Activated CD4-positive, alpha-beta T cell treated with anti-CD3 and anti-CD28 coated beads for 36 hours (primary cell): ENCODE measurements around the gene CAMK1D. TPM values are rescaled to one million over a fixed set of nuclear protein-coding genes. Genes with fewer than 3 reads are reported as not detected.

Experiments used
- ATAC-seq: fragments of 200-7000 bp; cut with Tn5 transposase; one replicate; pipeline ENCODE4 v1.10.0; 2021; ENCODE audit warnings: mild to moderate bottlenecking, moderate library complexity
- CTCF ChIA-PET: fragments of 350-600 bp; sonication (Branson Sonifier 250); formaldehyde crosslinking; loops from one replicate; lab custom pipeline; 2021; ENCODE audit warnings: antibody characterized with exemption; lab: Charles Lee
- POLR2A ChIA-PET: fragments of 350-600 bp; sonication (Branson Sonifier 250); formaldehyde crosslinking; loops from one replicate; lab custom pipeline; 2021; ENCODE audit warnings: antibody characterized with exemption, inconsistent platforms; lab: Charles Lee
- DNase-seq: peaks from one replicate; pipeline ENCODE4 v3.0.0-alpha.2; 2020
- H3K27ac Mint-ChIP-seq: one replicate; pipeline ENCODE4 v1.8.0; 2021; ENCODE audit warnings: mixed read lengths
- H3K27me3 Mint-ChIP-seq: one replicate; pipeline ENCODE4 v1.8.0; 2021; ENCODE audit warnings: mixed read lengths
- H3K36me3 Mint-ChIP-seq: one replicate; pipeline ENCODE4 v1.8.0; 2021; ENCODE audit warnings: low read depth, mixed read lengths
- H3K4me1 Mint-ChIP-seq: one replicate; pipeline ENCODE4 v1.8.0; 2021; ENCODE audit warnings: mixed read lengths
- H3K4me3 Mint-ChIP-seq: one replicate; pipeline ENCODE4 v1.8.0; 2021; ENCODE audit warnings: mild to moderate bottlenecking, moderate library complexity, mixed read lengths
- H3K9me3 Mint-ChIP-seq: one replicate; pipeline ENCODE4 v1.8.0; 2021; ENCODE audit warnings: low read depth, mixed read lengths
- intact Hi-C, 2 experiments: fragments of 100-400 bp; cut with DNase I in 1 of 2; cut with micrococcal nuclease in 1 of 2; formaldehyde crosslinking; loops; one replicate each; pipeline versions ENCODE4 v1.14.2 to v1.15.1; 2022 to 2024; cut with DNase I, micrococcal nuclease
- total RNA-seq, 2 experiments: library from RNA; stranded (reverse); gene quantifications; one replicate each; pipeline ENCODE4 v1.2.3, GENCODE V29; 2021

The CAMK1D gene
- total RNA-seq, 2 experiments from 2014 or later = 16.0 to 16.3 TPM

DNA sequence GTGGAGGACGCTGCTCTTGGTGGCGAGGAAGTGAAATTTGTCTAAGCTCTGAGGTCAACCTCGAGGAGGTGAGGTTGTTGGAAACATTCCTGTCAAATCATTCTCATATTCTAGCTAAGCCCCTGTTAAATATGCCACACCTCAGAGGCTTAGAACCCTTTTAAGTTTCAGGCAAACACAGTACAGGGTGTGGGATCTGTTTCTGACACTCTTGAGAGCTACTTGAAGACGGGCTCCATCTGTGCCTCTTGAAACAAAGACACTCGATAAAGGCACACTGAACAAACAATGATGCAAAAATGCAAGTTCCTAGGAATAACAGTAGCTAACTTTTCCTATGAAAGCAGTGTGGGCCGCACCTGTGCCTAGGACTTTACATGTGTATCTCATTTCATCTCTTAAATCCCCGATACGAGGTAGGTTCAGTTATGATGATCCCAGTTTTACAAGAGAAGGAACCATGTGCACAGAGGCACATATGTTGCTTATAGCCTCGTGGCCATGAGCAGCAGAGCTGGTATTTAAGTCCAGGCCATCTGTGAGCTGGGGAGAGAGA is 352.9 kb downstream of the CAMK1D start:
- no peak for DNase-seq
- peaks cover 5% of the 10 kb centered on the region for H3K36me3 Mint-ChIP-seq
- ATAC-seq = no peak
- H3K4me1 Mint-ChIP-seq = peaks cover 65% of the 10 kb centered on the region
- H3K9me3 Mint-ChIP-seq = no peaks in the 10 kb centered on the region
- POLR2A ChIA-PET = no interaction called here
- CTCF ChIA-PET = interaction anchor here (1.0 to 1.7 kb wide), 3 partner anchors 9 to 373 kb away, joined by 3 to 9 read pairs (median 4); no protein-coding TSS in a partner anchor
- intact Hi-C loops = loop anchor here in 1 of 2 experiments (10.0 kb wide), 1 partner anchor 403 kb away; the partner anchor contains the start of gene OPTN
- H3K27ac Mint-ChIP-seq = peak overlapping the region; percentile 38
- H3K27me3 Mint-ChIP-seq = no peaks in the 10 kb centered on the region
- no peak overlapping the region for H3K4me3 Mint-ChIP-seq

DNA sequence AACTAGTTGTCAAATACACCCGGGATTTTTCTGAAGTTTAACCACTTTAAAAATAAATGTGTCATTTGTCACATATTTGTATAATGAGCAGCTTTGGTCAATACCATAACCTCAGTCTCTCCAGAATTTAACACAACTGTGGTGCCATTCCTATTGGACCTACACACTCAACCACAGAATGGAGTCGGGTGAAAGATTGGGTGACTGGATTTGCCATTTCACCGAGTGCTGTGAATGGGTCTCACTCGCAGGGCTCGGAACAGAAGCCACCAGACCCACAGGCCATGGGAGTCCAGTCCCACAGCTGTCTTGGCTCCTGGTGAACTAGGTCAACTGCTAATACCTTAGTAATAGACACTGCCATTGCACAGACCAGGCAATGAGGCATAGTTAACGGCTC is 353.8 kb downstream of the CAMK1D start:
- ATAC-seq = no peak
- no peak for DNase-seq
- Mint-ChIP-seq H3K27ac (no peak overlapping the region), H3K4me3 (no peak overlapping the region), H3K36me3 (peaks cover 5% of the 10 kb centered on the region), H3K9me3 (no peaks in the 10 kb centered on the region), H3K4me1 (peaks cover 73% of the 10 kb centered on the region), H3K27me3 (no peaks in the 10 kb centered on the region)
- intact Hi-C loops = loop anchor here in 1 of 2 experiments (10.0 kb wide), 1 partner anchor 402 kb away; the partner anchor contains the start of gene OPTN
- ChIA-PET CTCF (interaction anchor here (0.6 to 1.7 kb wide), 3 partner anchors 8 to 372 kb away, joined by 3 to 9 read pairs (median 3); no protein-coding TSS in a partner anchor), POLR2A (no interaction called here)

DNA sequence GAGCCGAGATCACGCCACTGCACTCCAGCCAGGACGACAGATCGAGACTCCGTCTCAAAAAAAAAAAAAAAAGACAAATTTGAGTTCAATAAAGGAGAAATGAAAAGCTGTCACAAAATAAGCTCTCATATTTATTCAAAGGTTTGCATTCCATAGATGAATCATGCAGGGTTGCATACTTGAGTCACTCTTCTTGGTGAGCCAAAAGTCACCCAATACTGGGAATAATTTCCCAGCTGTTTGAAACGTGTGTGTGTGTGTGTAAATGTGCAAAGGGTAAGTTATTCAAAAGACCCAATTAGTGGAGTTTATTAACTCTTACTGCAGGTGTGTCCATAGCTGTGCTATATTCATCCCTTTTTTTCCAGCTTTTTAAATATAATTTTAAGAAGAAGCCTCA is 354.5 kb downstream of the CAMK1D start:
- intact Hi-C loops = loop anchor here in 1 of 2 experiments (10.0 kb wide), 1 partner anchor 401 kb away; the partner anchor contains the start of gene OPTN
- no peak for DNase-seq
- peaks cover 77% of the 10 kb centered on the region for H3K4me1 Mint-ChIP-seq
- peaks cover 5% of the 10 kb centered on the region for H3K36me3 Mint-ChIP-seq
- CTCF ChIA-PET = interaction anchor here (0.5 to 1.0 kb wide), 3 partner anchors 47 to 396 kb away, joined by 3 read pairs; no protein-coding TSS in a partner anchor
- H3K27me3 Mint-ChIP-seq = no peaks in the 10 kb centered on the region
- POLR2A ChIA-PET = interaction anchor here (0.7 kb wide), 1 partner anchor 164 kb away, joined by 5 read pairs; no protein-coding TSS in a partner anchor
- H3K4me3 Mint-ChIP-seq = no peak overlapping the region
- peak overlapping the region; percentile 18 for H3K27ac Mint-ChIP-seq
- ATAC-seq = no peak
- no peaks in the 10 kb centered on the region for H3K9me3 Mint-ChIP-seq

DNA sequence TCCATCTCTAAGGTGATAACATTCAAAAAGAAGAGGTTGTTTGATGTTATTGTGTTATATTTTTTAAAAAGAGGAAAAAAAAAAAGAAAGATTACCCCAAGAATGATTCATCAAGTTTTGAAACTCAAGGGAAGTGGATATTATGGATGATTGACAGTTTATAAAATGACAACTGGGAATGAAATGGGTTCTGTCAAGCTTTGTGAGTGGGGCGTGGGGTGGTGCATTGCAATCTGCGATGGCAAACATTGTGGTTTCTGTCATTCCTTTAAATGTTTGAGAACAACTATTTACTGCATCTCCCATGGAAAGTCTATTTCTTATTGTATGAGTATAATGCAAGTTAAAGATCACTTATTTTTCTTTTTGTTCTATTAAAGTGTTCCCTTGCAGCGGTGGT is 355.1 kb downstream of the CAMK1D start:
- no peaks in the 10 kb centered on the region for H3K9me3 Mint-ChIP-seq
- ATAC-seq (no peak), DNase-seq (no peak)
- intact Hi-C loops = loop anchor here in 1 of 2 experiments (10.0 kb wide), 1 partner anchor 400 kb away; the partner anchor contains the start of gene OPTN
- no peaks in the 10 kb centered on the region for H3K27me3 Mint-ChIP-seq
- POLR2A ChIA-PET = no interaction called here
- no peak overlapping the region for H3K4me3 Mint-ChIP-seq
- peaks cover 77% of the 10 kb centered on the region for H3K4me1 Mint-ChIP-seq
- H3K36me3 Mint-ChIP-seq = peaks cover 5% of the 10 kb centered on the region
- peak overlapping the region; percentile 49 for H3K27ac Mint-ChIP-seq
- CTCF ChIA-PET = interaction anchor here (1.0 to 1.5 kb wide), 2 partner anchors 48 to 78 kb away, joined by 3 read pairs; no protein-coding TSS in a partner anchor

DNA sequence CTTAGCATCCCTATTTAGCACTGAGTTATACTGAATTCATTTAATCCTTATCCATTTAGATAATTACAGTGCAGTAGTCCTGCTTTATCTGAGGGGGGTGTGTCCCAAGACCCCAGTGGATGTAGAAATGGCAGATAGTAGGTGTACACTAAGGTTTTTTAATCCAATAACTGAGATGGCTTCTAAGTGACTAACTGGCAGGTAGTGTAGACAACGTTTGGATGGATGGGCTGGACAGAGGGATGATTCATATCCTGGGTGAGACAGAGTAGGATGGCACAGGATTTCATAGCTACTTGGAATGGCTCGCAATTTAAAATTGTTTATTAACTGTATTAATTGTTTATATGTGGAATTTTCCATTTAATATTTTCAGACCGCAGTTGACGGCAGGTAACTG is 356.6 kb downstream of the CAMK1D start:
- Mint-ChIP-seq H3K27me3 (no peaks in the 10 kb centered on the region), H3K4me1 (peaks cover 80% of the 10 kb centered on the region), H3K4me3 (no peak overlapping the region), H3K36me3 (peaks cover 5% of the 10 kb centered on the region), H3K27ac (no peak overlapping the region), H3K9me3 (no peaks in the 10 kb centered on the region)
- CTCF ChIA-PET = interaction anchor here (0.7 to 3.0 kb wide), 4 partner anchors 9 to 249 kb away, joined by 3 to 11 read pairs (median 4); no protein-coding TSS in a partner anchor
- intact Hi-C loops = loop anchor here (2.0 to 10.0 kb wide), 2 partner anchors 369 to 399 kb away; partner anchors contain the start of gene OPTN (in 1 of the 2)
- DNase-seq (no peak), ATAC-seq (no peak)
- POLR2A ChIA-PET = no interaction called here

DNA sequence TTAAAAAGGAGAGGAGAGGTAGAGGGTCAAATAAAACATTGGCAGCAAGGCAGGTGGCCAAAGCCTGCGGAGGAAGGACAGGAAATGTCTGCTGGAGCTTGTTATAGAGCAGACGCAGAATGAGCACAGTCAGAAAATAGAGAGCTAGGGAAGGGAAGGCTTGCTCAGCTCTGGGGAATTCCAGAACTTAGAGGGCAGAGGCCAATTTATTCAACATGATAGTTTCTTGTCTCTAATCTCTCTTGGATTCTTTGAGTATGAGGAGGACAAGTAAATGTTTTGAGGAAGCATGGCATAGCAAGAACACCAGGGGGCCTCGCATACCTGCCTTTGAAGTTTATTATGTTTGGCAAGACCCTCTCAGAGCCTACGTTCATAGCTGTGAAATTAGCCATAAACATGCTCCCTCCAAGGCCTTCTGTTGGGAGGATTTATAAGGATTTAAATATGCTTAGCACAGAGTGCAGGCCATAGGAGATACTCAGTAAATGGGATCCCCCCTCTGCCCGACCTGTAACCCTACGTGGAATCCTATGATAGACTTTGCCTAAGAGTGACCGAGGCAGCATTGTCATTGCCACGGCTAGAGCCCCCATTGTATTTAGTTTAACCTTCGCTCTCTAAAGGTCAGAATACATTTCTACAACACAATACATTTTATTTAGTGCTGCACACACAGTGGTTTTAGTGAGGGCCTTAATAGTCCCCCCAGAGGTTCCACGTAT is 358.3 kb downstream of the CAMK1D start:
- peak overlapping the region; percentile 70 for H3K27ac Mint-ChIP-seq

DNA sequence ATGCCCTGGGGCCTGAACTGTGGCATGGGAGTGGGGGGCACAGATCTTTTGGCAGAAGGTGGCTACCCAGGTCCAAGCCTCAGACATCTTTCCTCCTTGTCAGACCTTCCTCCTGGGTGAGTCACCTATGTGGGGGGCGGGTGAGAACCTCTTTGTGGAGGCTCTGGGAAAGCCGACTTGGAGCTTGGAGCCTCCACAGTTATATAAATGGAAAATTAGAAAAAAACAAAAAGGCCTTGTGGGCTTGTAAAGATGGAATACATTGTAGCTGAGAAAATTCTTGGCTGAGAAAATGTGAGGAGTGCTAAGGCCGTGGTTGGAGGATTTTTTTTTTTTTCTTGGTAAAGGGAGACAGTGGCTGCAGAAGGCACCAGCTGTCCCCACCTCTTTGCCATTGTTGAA is 359.7 kb downstream of the CAMK1D start:
- H3K4me3 Mint-ChIP-seq = no peak overlapping the region
- no peak for DNase-seq
- no peaks in the 10 kb centered on the region for H3K9me3 Mint-ChIP-seq
- ATAC-seq = no peak
- ChIA-PET POLR2A (interaction anchor here (0.7 kb wide), 2 partner anchors 12 to 139 kb away, joined by 3 to 9 read pairs; no protein-coding TSS in a partner anchor), CTCF (interaction anchor here (0.6 to 3.6 kb wide), 12 partner anchors 10 to 457 kb away, joined by 3 to 36 read pairs (median 7); no protein-coding TSS in a partner anchor)
- H3K27me3 Mint-ChIP-seq = no peaks in the 10 kb centered on the region
- H3K36me3 Mint-ChIP-seq = no peaks in the 10 kb centered on the region
- peaks cover 77% of the 10 kb centered on the region for H3K4me1 Mint-ChIP-seq
- H3K27ac Mint-ChIP-seq = peak overlapping the region; percentile 91
- intact Hi-C loops = loop anchor here in 1 of 2 experiments (10.0 kb wide), 1 partner anchor 396 kb away; the partner anchor contains the start of gene OPTN

More for the DNA sequence above, 358.3 kb downstream of the CAMK1D start:
- intact Hi-C loops = loop anchor here (1.0 to 10.0 kb wide), 3 partner anchors 195 to 397 kb away; partner anchors contain the start of gene OPTN (in 1 of the 2)
- ChIA-PET CTCF (interaction anchor here (0.6 to 3.0 kb wide), 16 partner anchors 8 to 470 kb away, joined by 3 to 11 read pairs (median 5); no protein-coding TSS in a partner anchor), POLR2A (interaction anchor here (0.6 to 1.2 kb wide), 3 partner anchors 64 to 342 kb away, joined by 3 to 8 read pairs (median 6); no protein-coding TSS in a partner anchor)
- no peak overlapping the region for H3K4me3 Mint-ChIP-seq
- H3K27me3 Mint-ChIP-seq = no peaks in the 10 kb centered on the region
- H3K4me1 Mint-ChIP-seq = peaks cover 87% of the 10 kb centered on the region
- peaks cover 1% of the 10 kb centered on the region for H3K36me3 Mint-ChIP-seq
- peak; percentile 37 for ATAC-seq
- DNase-seq = peak; percentile 69
- H3K9me3 Mint-ChIP-seq = no peaks in the 10 kb centered on the region

DNA sequence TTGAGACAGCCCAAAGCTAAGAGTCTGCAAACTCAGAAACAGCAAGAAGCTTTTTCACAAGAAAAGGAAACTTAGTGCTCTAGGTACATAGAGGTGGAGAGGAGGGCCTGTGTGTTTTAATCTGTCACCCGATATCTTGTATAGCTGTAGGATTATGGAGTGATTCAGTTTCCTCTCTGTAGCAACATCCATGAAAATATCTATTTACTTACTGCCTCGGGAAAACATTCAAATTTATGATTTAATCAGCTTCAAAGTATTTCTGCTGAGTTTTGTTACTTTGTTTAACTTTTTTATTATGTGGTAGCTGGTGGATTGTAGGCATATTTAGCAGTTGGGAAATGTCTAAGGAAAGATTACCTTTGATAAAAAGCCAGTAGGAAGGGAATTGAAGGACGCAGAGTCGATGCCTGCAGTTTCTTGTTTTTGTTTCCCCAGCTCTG is 360.2 kb downstream of the CAMK1D start:
- CTCF ChIA-PET = interaction anchor here (0.6 to 3.6 kb wide), 15 partner anchors 9 to 457 kb away, joined by 3 to 36 read pairs (median 5); no protein-coding TSS in a partner anchor
- peaks cover 72% of the 10 kb centered on the region for H3K4me1 Mint-ChIP-seq
- intact Hi-C loops = loop anchor here in 1 of 2 experiments (10.0 kb wide), 1 partner anchor 395 kb away; the partner anchor contains the start of gene OPTN
- DNase-seq (no peak), ATAC-seq (no peak)
- no peaks in the 10 kb centered on the region for H3K36me3 Mint-ChIP-seq
- peak overlapping the region; percentile 91 for H3K27ac Mint-ChIP-seq
- no peaks in the 10 kb centered on the region for H3K9me3 Mint-ChIP-seq
- no peak overlapping the region for H3K4me3 Mint-ChIP-seq
- H3K27me3 Mint-ChIP-seq = no peaks in the 10 kb centered on the region
- POLR2A ChIA-PET = interaction anchor here (0.7 to 1.0 kb wide), 2 partner anchors 11 to 17 kb away, joined by 3 to 4 read pairs; no protein-coding TSS in a partner anchor

DNA sequence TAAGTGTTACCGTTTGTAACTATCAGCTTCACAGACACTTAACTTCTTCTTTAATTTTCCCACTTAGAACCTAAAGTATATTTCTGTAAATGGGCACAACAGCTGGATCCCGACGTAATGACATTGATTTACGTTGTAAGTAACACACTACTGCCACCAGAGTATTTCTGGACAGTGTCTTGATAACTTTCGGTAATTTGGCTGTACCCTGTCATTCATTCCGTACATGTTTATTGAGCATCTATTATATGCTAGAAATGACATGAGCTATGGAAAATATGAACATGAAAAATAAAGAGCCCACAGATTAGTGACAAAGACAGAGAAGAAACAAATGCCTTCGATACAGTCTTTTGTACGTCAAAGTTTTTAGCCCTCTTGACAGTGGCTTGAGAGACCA is 360.8 kb downstream of the CAMK1D start:
- peaks cover 73% of the 10 kb centered on the region for H3K4me1 Mint-ChIP-seq
- H3K9me3 Mint-ChIP-seq = no peaks in the 10 kb centered on the region
- intact Hi-C loops = loop anchor here (5.0 to 10.0 kb wide), 5 partner anchors 225 to 588 kb away; partner anchors contain the start of genes CAMK1D (in 1 of the 2) and OPTN (in 1 of the 2)
- POLR2A ChIA-PET = interaction anchor here (0.6 to 1.6 kb wide), 4 partner anchors 10 to 71 kb away, joined by 3 to 5 read pairs (median 4); no protein-coding TSS in a partner anchor
- peak overlapping the region; percentile 91 for H3K27ac Mint-ChIP-seq
- DNase-seq = no peak
- H3K4me3 Mint-ChIP-seq = no peak overlapping the region
- H3K36me3 Mint-ChIP-seq = no peaks in the 10 kb centered on the region
- ATAC-seq = no peak
- CTCF ChIA-PET = interaction anchor here (0.7 to 3.6 kb wide), 31 partner anchors 8 to 734 kb away, joined by 3 to 36 read pairs (median 4); no protein-coding TSS in a partner anchor
- H3K27me3 Mint-ChIP-seq = no peaks in the 10 kb centered on the region
